HG03469 (cell line): Measurements from ENCODE around the gene PARD3.
A peak's percentile ranks its signal among the peaks of the same experiment; 100 is the strongest.

Experiments
- ATAC-seq: cut with Tn5 transposase; IDR thresholded peaks from one replicate; pipeline ENCODE4 v1.9.1; 2021; ENCODE audit warnings: mild to moderate bottlenecking, moderate library complexity, moderate number of reproducible peaks; ENCODE audit not compliant: unreplicated experiment

Gene PARD3

DNA sequence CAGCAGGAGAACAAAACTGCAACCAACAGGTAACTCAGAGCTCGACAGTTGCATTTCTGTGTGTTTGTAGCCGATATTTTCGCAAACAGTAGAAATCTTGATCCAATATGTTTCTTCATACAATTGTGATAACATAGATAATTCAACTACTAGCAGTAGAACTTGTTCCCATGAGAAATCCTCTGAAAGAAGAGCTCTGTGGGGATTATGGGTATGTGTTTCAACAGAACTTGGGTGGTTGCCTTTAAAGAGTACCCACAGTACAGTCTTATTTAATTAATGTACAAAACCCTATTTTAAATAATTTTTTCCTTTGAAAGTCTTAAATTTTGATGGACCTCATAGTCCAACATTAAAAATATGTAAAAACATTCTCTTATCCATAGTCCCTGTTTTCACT is 266.1 kb downstream of the PARD3 start:
- no peak for ATAC-seq

GRCh38 chr10:34548466-34548865 is 266.6 kb downstream of the PARD3 start:
- no peak for ATAC-seq

- ATAC-seq = no peak
Measured at GRCh38 chr10:34547695-34548094, 267.4 kb downstream of the PARD3 start.

- ATAC-seq = no peak
Measured at GRCh38 chr10:34547291-34547690, 267.8 kb downstream of the PARD3 start.

GRCh38 chr10:34544400-34544799 is 270.7 kb downstream of the PARD3 start:
- ATAC-seq = no peak

GRCh38 chr10:34543716-34544115 is 271.4 kb downstream of the PARD3 start:
- ATAC-seq = no peak

- ATAC-seq = no peak
Measured at GRCh38 chr10:34540492-34540891, 274.6 kb downstream of the PARD3 start.

GRCh38 chr10:34539533-34540315 is 275.4 kb downstream of the PARD3 start:
- ATAC-seq = peak; percentile 35

DNA sequence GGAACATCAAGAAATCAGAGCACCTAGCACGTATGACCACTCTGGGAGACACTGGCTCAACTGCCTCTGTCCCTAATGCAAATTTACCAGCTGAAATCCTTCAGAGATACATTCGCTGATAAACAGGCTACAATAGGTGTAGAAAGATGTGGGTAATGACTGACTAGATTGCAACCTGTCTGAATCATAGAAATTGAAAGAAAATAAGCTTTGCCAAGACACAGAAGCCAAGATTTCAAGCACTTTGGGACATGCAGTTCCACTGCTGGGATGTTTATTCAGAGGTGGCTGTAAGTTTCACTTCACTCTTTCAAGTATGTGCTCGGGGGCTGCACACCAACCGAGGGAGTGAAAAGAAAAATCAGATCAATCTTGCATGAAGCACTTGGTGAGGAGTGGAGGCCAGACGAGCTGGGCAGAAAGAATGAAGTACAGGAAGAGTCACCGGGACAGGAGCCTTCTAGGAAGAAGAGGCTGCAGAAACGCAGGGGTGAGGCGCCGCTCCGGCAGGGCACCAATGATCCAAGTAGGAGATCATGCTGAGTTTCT is 276.7 kb downstream of the PARD3 start:
- peak; percentile 37 for ATAC-seq

DNA sequence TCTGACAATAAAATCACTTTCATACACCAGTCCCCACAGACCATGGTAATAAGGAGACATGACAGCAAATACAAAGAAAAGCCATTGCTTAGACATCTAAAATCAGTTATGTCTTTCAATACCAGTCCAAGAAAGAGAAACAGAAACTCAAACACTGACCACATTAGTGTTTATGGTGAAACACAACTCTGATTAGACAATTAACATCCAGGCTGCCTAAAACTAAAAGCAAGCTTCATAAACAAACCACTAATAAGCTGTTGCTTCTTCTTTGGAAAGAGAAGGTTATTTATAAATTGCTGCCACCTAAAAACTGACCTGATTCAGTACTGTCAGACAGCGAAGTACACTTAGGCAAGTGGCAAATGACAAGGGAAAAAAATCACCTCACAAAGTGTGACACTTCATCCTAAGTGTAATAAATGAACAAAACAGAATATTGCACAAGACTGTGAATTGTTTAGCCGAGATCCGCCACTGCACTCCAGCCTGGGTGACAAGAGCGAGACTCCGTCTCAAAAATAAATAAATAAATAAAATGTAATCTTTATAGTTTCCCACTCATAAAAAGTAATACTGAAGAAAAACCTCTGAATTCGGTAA is 277.4 kb downstream of the PARD3 start:
- ATAC-seq = peak; percentile 72

DNA sequence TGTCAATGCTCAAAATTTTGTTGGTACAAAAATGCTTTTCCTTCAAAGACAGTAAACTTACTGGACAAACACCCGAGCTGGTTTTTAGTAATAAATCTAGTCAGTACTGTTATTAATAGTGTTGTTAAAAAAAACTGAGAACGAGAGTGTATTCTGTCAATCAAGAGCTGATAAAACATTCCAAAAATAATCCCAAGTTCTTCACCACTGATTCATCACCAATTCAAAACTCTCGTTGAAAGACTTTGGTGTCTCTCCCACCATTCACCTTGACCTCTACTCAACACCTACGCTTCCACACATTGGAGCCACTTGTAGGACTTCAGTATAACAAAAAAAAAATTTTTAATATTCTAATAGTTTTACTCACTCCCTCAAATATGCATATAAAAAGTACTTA is 279.2 kb downstream of the PARD3 start:
- ATAC-seq = no peak

GRCh38 chr10:34530778-34531177 is 284.3 kb downstream of the PARD3 start:
- no peak for ATAC-seq

DNA sequence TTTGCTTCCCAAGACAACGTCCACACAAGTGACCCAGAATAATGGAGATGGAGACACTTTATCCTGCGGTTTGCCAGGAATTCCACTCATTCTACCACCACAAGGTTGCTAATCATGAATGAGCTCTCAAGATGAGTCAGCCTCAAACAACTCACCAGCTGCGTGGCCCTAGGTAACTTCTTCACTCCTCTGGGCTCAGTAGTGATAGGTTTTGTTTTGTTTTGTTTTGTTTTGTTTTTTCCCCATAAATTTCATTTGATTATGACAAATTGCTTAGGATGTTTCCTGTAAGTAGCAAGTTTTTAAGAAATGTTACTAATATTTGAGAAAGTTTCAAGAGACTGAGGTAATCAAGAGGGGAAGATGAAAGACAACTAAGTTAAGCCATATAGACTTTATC is 286.8 kb downstream of the PARD3 start:
- peak; percentile 59 for ATAC-seq

- no peak for ATAC-seq
Measured at GRCh38 chr10:34526758-34527730, 288.1 kb downstream of the PARD3 start.

- no peak for ATAC-seq
Measured at GRCh38 chr10:34526186-34526585, 288.9 kb downstream of the PARD3 start.

GRCh38 chr10:34524369-34525091 is 290.6 kb downstream of the PARD3 start:
- no peak for ATAC-seq

GRCh38 chr10:34523017-34523767 is 291.9 kb downstream of the PARD3 start:
- no peak for ATAC-seq

DNA sequence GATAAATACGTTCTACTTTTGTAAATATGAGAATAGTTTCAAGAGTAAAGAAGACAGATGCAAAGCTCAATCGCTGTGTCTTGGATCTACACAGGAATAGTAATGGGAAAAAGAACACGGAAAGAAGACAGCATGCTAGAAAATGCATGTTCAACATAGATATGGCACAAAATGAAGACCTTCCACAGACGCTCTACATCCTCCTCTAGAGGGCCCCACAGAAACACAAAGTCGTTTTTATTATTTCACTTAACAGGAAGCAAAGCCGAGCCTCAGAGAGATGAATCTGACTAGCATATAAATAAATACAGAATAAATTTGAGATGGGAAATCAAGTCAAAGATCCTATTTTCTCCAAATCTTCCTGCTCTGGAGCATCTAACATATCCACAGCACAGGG is 292.6 kb downstream of the PARD3 start:
- ATAC-seq = peak; percentile 45

- no peak for ATAC-seq
Measured at GRCh38 chr10:34520510-34520909, 294.6 kb downstream of the PARD3 start.

- ATAC-seq = no peak
Measured at GRCh38 chr10:34520084-34520483, 295.0 kb downstream of the PARD3 start.
